Lung (tissue), 16 donors: ENCODE data around the gene NDUFAF8. TPM values are rescaled to one million over a fixed set of nuclear protein-coding genes. Genes with fewer than 3 reads are reported as not detected.
A peak's percentile ranks its signal among the peaks of the same experiment; 100 is the strongest.

Experiments used
- ATAC-seq: fragments of 200-7000 bp; cut with Tn5 transposase; one replicate; pipeline ENCODE4 v1.9.1; 2020; ENCODE audit warnings: moderate number of reproducible peaks; ENCODE audit not compliant: insufficient read depth, low FRiP score
- DNase-seq, 3 donors: peaks; one replicate each; pipeline ENCODE4 v3.0.0-alpha.2; 2013 to 2017
- H3K27ac ChIP-seq, 2 donors: one replicate each; pipeline ENCODE4 v1.5.1; 2013; ENCODE audit warnings: mild to moderate bottlenecking in 2 of 2, moderate library complexity in 2 of 2, control low read depth in 1 of 2, inconsistent platforms in 1 of 2, low read depth in 1 of 2, low read length in 1 of 2
- H3K27me3 ChIP-seq, 3 donors: one replicate each; pipeline ENCODE4 v1.5.1; 2013; ENCODE audit warnings: low read length in 2 of 3; ENCODE audit not compliant: control insufficient read depth in 3 of 3, insufficient read depth in 3 of 3
- H3K36me3 ChIP-seq, 4 donors: one replicate each; pipeline ENCODE4 v1.5.1; 2013; ENCODE audit warnings: low read length in 4 of 4, mild to moderate bottlenecking in 1 of 4, moderate library complexity in 1 of 4; ENCODE audit not compliant: control insufficient read depth in 4 of 4, insufficient read depth in 4 of 4
- H3K4me1 ChIP-seq, 5 donors: one replicate each; pipeline ENCODE4 v1.5.1; 2013; ENCODE audit warnings: low read length in 5 of 5, mild to moderate bottlenecking in 2 of 5, moderate library complexity in 1 of 5; ENCODE audit not compliant: control insufficient read depth in 5 of 5, insufficient read depth in 5 of 5
- H3K4me3 ChIP-seq: one replicate; pipeline ENCODE4 v1.5.1; 2013; ENCODE audit warnings: mild to moderate bottlenecking, control low read depth, moderate library complexity
- H3K9ac ChIP-seq, 2 donors: one replicate each; pipeline ENCODE4 v1.5.1; 2013; ENCODE audit warnings: low read length in 2 of 2, control low read depth in 1 of 2; ENCODE audit not compliant: insufficient read depth in 1 of 2
- H3K9me3 ChIP-seq, 4 donors: one replicate each; pipeline ENCODE4 v1.5.1; 2013; ENCODE audit warnings: low read length in 3 of 4, mild to moderate bottlenecking in 1 of 4, moderate library complexity in 1 of 4; ENCODE audit not compliant: control insufficient read depth in 4 of 4, insufficient read depth in 3 of 4
- WGBS, 2 donors: extraction: QIAGEN DNeasy Blood & Tissue Kit; methylation state at CpG; one replicate each; pipeline ENCODE4 v1.1.7; 2013; 5-methylcytosine and 5-hydroxymethylcytosine counted together
- long read RNA-seq, 5 donors: transcript quantifications; one replicate each; lab custom pipeline, GENCODE V29; 2026
- polyA plus RNA-seq, 2 donors: library from polyadenylated mRNA; stranded (reverse); fragments of 200-250 nt; gene quantifications; one replicate each; pipeline ENCODE4 v1.2.1, GENCODE V29; 2013
- total RNA-seq, 2 donors: library from RNA; depleted of rRNA in 1 of 2; stranded (reverse); fragments of >200 nt in 1 of 2; gene quantifications; one replicate each; pipeline ENCODE4 v1.2.1, GENCODE V29; 2014 to 2021
- TF ChIP-seq, protein P1 (sequence below): IDR thresholded peaks from 2 replicates; pipeline ENCODE4 v1.5.1; 2012; ENCODE audit warnings: mild to moderate bottlenecking; ENCODE audit errors: control extremely low read depth, extremely low read depth
- donor health status: control.
- donor health status: control.
- donor health status: Bipolar disorder and iron deficiency.
- donor health status: healthy.
- donor health status: DM: yes; HTN: yes; CAD: no.

Gene NDUFAF8, protein sequence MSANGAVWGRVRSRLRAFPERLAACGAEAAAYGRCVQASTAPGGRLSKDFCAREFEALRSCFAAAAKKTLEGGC
- total RNA-seq (10 to 100 TPM; 12.7 to 51.1 TPM), polyA plus RNA-seq (10 to 100 TPM; 23.1 to 36.7 TPM)
- long read RNA-seq, donor 1, transcript NDUFAF8-201 (3 exons, 615 nt) = major isoform, 33 of 36 reads
- long read RNA-seq, donor 1, partial matches to known transcripts = 0 of 36 reads
- long read RNA-seq, donor 1, other reads (novel, unspliced or antisense) = 0 of 36 reads
- long read RNA-seq, donor 2, transcript NDUFAF8-201 (3 exons, 615 nt) = major isoform, 24 of 24 reads
- long read RNA-seq, donor 2, partial matches to known transcripts = 0 of 24 reads
- long read RNA-seq, donor 2, other reads (novel, unspliced or antisense) = 0 of 24 reads
- long read RNA-seq, donor 3, transcript NDUFAF8-201 (3 exons, 615 nt) = major isoform, 19 of 20 reads
- long read RNA-seq, donor 3, partial matches to known transcripts = 0 of 20 reads
- long read RNA-seq, donor 3, other reads (novel, unspliced or antisense) = 0 of 20 reads
- long read RNA-seq, donor 4, transcript NDUFAF8-201 (3 exons, 615 nt) = major isoform, 22 of 30 reads
- long read RNA-seq, donor 4, partial matches to known transcripts = 8 of 30 reads
- long read RNA-seq, donor 4, other reads (novel, unspliced or antisense) = 0 of 30 reads
- long read RNA-seq, donor 5, transcript NDUFAF8-201 (3 exons, 615 nt) = major isoform, 42 of 47 reads
- long read RNA-seq, donor 5, partial matches to known transcripts = 0 of 47 reads
- long read RNA-seq, donor 5, other reads (novel, unspliced or antisense) = 0 of 47 reads

GRCh38 chr17:81238815-81239713 lies at the start of gene NDUFAF8, which contains the start of gene TEPSIN:
Gene NDUFAF8, plus strand, starts transcription at chr17:81239318. Its CDS starts 46 bp downstream, at chr17:81239364.
Gene TEPSIN, minus strand, starts transcription at chr17:81239055. Its CDS starts 22 bp downstream, at chr17:81239033.
- DNase-seq (peak; percentile 99 to 100 (median 100)), ATAC-seq (peak; percentile 97)
- peak within 1 kb of the TSS in 1 of 2 donors; percentile 16 for H3K9ac ChIP-seq
- H3K27ac ChIP-seq = peak within 1 kb of the TSS; percentile 75 to 76
- no peaks in the 10 kb centered on the region for H3K9me3 ChIP-seq
- H3K4me1 ChIP-seq = peaks cover 0 to 19% (median 9%) of the 10 kb centered on the region in 5 donors
- H3K27me3 ChIP-seq = no peaks in the 10 kb centered on the region
- peak within 1 kb of the TSS; percentile 96 for H3K4me3 ChIP-seq
- H3K36me3 ChIP-seq = peaks cover 0 to 19% (median 0%) of the 10 kb centered on the region in 4 donors
- WGBS, 2 donors = 0% methylated on average over 70 to 100 of the region's 100 CpGs
- TF ChIP-seq, protein P1, sequence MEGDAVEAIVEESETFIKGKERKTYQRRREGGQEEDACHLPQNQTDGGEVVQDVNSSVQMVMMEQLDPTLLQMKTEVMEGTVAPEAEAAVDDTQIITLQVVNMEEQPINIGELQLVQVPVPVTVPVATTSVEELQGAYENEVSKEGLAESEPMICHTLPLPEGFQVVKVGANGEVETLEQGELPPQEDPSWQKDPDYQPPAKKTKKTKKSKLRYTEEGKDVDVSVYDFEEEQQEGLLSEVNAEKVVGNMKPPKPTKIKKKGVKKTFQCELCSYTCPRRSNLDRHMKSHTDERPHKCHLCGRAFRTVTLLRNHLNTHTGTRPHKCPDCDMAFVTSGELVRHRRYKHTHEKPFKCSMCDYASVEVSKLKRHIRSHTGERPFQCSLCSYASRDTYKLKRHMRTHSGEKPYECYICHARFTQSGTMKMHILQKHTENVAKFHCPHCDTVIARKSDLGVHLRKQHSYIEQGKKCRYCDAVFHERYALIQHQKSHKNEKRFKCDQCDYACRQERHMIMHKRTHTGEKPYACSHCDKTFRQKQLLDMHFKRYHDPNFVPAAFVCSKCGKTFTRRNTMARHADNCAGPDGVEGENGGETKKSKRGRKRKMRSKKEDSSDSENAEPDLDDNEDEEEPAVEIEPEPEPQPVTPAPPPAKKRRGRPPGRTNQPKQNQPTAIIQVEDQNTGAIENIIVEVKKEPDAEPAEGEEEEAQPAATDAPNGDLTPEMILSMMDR = no peak

GRCh38 chr17:81189670-81190530 lies 49.2 kb upstream of the NDUFAF8 start:
- H3K27ac ChIP-seq = no peak overlapping the region
- H3K4me3 ChIP-seq = no peak overlapping the region
- 84 to 87% methylated on average over 27 of the region's 27 CpGs for WGBS, 2 donors
- H3K9ac ChIP-seq = no peak overlapping the region
- DNase-seq = no peak
- TF ChIP-seq, protein P1 = no peak
- H3K9me3 ChIP-seq = no peaks in the 10 kb centered on the region
- ATAC-seq = no peak
- H3K27me3 ChIP-seq = no peaks in the 10 kb centered on the region
- H3K4me1 ChIP-seq = peaks cover 0 to 11% (median 0%) of the 10 kb centered on the region in 5 donors
- H3K36me3 ChIP-seq = peaks cover 0 to 15% (median 0%) of the 10 kb centered on the region in 4 donors

DNA sequence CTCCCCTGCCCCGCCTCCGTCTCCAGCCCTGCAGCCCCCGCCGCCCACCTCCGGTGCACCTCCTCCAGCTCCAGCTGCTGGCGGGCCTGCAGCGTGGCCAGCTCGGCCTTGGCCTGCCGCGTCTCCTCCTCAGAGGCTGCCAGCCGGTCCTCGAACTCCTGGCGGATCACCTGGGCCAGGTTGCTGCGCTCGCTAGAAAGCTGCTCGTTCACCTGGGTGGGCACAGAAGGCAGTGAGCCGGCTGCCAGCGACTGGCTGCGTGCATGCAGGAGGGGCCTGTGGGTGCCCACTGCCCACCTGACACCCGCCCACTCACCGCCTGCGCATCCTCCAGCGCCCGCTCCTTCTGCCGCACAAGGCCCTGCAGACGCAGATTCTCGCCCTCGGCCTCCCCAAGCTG lies 48.5 kb upstream of the NDUFAF8 start:
- TF ChIP-seq, protein P1 = no peak
- Histone ChIP-seq H3K9ac (no peak overlapping the region), H3K9me3 (no peaks in the 10 kb centered on the region), H3K36me3 (peaks cover 0 to 15% (median 0%) of the 10 kb centered on the region in 4 donors), H3K4me1 (peaks cover 0 to 11% (median 0%) of the 10 kb centered on the region in 5 donors), H3K27ac (no peak overlapping the region), H3K27me3 (no peaks in the 10 kb centered on the region), H3K4me3 (no peak overlapping the region)
- WGBS, 2 donors = 96% methylated on average over 28 of the region's 28 CpGs
- no peak for DNase-seq
- ATAC-seq = no peak
